Vagina (tissue), 2 donors: ENCODE measurements around the gene ARL8B.

Experiments used
- CTCF ChIP-seq, 3 experiments: fragments of 450-650 bp in 2 of 3; fragments of 200-600 bp in 1 of 3; sonication (generic) in 1 of 3; IDR thresholded peaks; one replicate each; pipeline ENCODE4 v1.5.1; 2017 to 2019; ENCODE audit warnings: antibody characterized with exemption in 3 of 3, mild to moderate bottlenecking in 2 of 3, moderate library complexity in 2 of 3
- POLR2A ChIP-seq, 2 donors: fragments of 450-650 bp; IDR thresholded peaks; one replicate each; pipeline ENCODE4 v1.6.1; 2017; ENCODE audit warnings: antibody characterized with exemption in 2 of 2, mild to moderate bottlenecking in 2 of 2, moderate library complexity in 2 of 2
- POLR2AphosphoS5 ChIP-seq, 2 donors: sonication (generic); formaldehyde crosslinking; IDR thresholded peaks; one replicate each; pipeline ENCODE4 v1.9.0; 2017; ENCODE audit warnings: antibody characterized with exemption in 2 of 2, mild to moderate bottlenecking in 2 of 2, low read depth in 1 of 2; ENCODE audit not compliant: insufficient read depth in 1 of 2

GRCh38 chr3:5136211-5136918 lies 14.3 kb downstream of the ARL8B start:
- TF ChIP-seq POLR2AphosphoS5 (IDR thresholded peaks at IDR 0.05; ENCODE audit: insufficient read depth in 1 of 2, low read depth in 1 of 2): no peak
- no peak for TF ChIP-seq CTCF (IDR thresholded peaks at IDR 0.05)
- TF ChIP-seq POLR2A (IDR thresholded peaks at IDR 0.05): no peak
